Prostate gland (tissue), 2 donors: ENCODE data around the gene MANBA.
"Not testable (repeated sequence)": the region's sequence is repeated elsewhere in the genome, so short reads cannot be mapped to it uniquely, and the experiment has no call there.

ENCODE experiments used
- CTCF ChIP-seq, 4 experiments: fragments of 200-600 bp in 2 of 4; fragments of 450-650 bp in 2 of 4; sonication (generic) in 2 of 4; IDR thresholded peaks; 1 replicate in 3 of 4; 2 replicates in 1 of 4; pipeline ENCODE4 v1.5.1; 2016 to 2019; ENCODE audit warnings: antibody characterized with exemption in 4 of 4, mild to moderate bottlenecking in 2 of 4, moderate library complexity in 2 of 4
- POLR2A ChIP-seq: fragments of 450-650 bp; IDR thresholded peaks from one replicate; pipeline ENCODE4 v1.6.1; 2016; ENCODE audit warnings: antibody characterized with exemption, mild to moderate bottlenecking

- TF ChIP-seq CTCF (IDR thresholded peaks at IDR 0.05); POLR2A: not testable (repeated sequence)
These were observed 33.8 kb downstream of the MANBA start for GRCh38 chr4:102726919-102727318.
